Naive thymus-derived CD4-positive, alpha-beta T cell (primary cell): ENCODE measurements around the gene BANF2. TPM values are rescaled to one million over a fixed set of nuclear protein-coding genes. Genes with fewer than 3 reads are reported as not detected.
"Not testable (repeated sequence)": the region's sequence is repeated elsewhere in the genome, so short reads cannot be mapped to it uniquely, and the experiment has no call there.

Experiments used
- ATAC-seq: fragments of 150-1000 bp; cut with Tn5 transposase; 2 replicates; pipeline ENCODE4 v1.10.0; 2021; ENCODE audit warnings: mild to moderate bottlenecking, moderate library complexity
- CTCF ChIA-PET: fragments of 350-600 bp; sonication (Branson Sonifier 250); formaldehyde crosslinking; loops from one replicate; lab custom pipeline; 2021; ENCODE audit warnings: antibody characterized with exemption; lab: Charles Lee
- POLR2A ChIA-PET: fragments of 350-600 bp; sonication (Branson Sonifier 250); formaldehyde crosslinking; loops from one replicate; lab custom pipeline; 2021; ENCODE audit warnings: antibody characterized with exemption, inconsistent platforms; lab: Charles Lee
- DNase-seq, 9 donors: peaks; one replicate each; pipeline versions ENCODE4 v3.0.0 to v3.0.0-alpha.2; 2020 to 2022; ENCODE audit warnings: mixed read lengths in 1 of 9
- H3K27ac ChIP-seq: one replicate; pipeline ENCODE4 v1.7.0; 2013; ENCODE audit warnings: mild to moderate bottlenecking, low read depth, low read length, moderate library complexity
- H3K27me3 ChIP-seq, 2 donors: one replicate each; pipeline ENCODE4 v1.7.0; 2013; ENCODE audit warnings: low read length in 2 of 2, mild to moderate bottlenecking in 2 of 2, moderate library complexity in 2 of 2; ENCODE audit not compliant: control insufficient read depth in 2 of 2, insufficient read depth in 2 of 2
- H3K36me3 ChIP-seq, 3 experiments: 1 replicate in 2 of 3; 2 replicates in 1 of 3; pipeline ENCODE4 v1.7.0; 2013; ENCODE audit warnings: low read length in 3 of 3, mild to moderate bottlenecking in 3 of 3, moderate library complexity in 1 of 3; ENCODE audit not compliant: insufficient read depth in 3 of 3, control insufficient read depth in 2 of 3
- H3K4me1 ChIP-seq, 2 donors: one replicate each; pipeline ENCODE4 v1.7.0; 2013; ENCODE audit warnings: low read length in 2 of 2, mild to moderate bottlenecking in 2 of 2, moderate library complexity in 1 of 2; ENCODE audit not compliant: control insufficient read depth in 2 of 2, insufficient read depth in 2 of 2
- H3K4me3 ChIP-seq: 2 replicates; pipeline ENCODE4 v1.7.0; 2013; ENCODE audit warnings: mild to moderate bottlenecking, low read length
- H3K9me3 ChIP-seq, 3 experiments: 1 replicate in 2 of 3; 2 replicates in 1 of 3; pipeline ENCODE4 v1.7.0; 2013; ENCODE audit warnings: low read length in 3 of 3; ENCODE audit not compliant: control insufficient read depth in 2 of 3
- H3K27ac Mint-ChIP-seq, 9 donors: one replicate each; pipeline ENCODE4 v1.8.0; 2020 to 2022; ENCODE audit warnings: mixed read lengths in 9 of 9, mild to moderate bottlenecking in 8 of 9, moderate library complexity in 5 of 9, inconsistent platforms in 2 of 9
- H3K27me3 Mint-ChIP-seq, 5 donors: one replicate each; pipeline ENCODE4 v1.8.0; 2021 to 2022; ENCODE audit warnings: mixed read lengths in 5 of 5, mild to moderate bottlenecking in 1 of 5
- H3K36me3 Mint-ChIP-seq, 5 donors: one replicate each; pipeline ENCODE4 v1.8.0; 2020 to 2022; ENCODE audit warnings: mixed read lengths in 5 of 5, mild to moderate bottlenecking in 3 of 5, inconsistent platforms in 1 of 5
- H3K4me1 Mint-ChIP-seq, 7 donors: one replicate each; pipeline ENCODE4 v1.8.0; 2020 to 2022; ENCODE audit warnings: mixed read lengths in 7 of 7, mild to moderate bottlenecking in 3 of 7, inconsistent platforms in 1 of 7
- H3K4me3 Mint-ChIP-seq, 10 donors: one replicate each; pipeline ENCODE4 v1.8.0; 2020 to 2022; ENCODE audit warnings: mild to moderate bottlenecking in 10 of 10, mixed read lengths in 10 of 10, moderate library complexity in 6 of 10, inconsistent platforms in 2 of 10
- H3K9me3 Mint-ChIP-seq, 11 donors: one replicate each; pipeline ENCODE4 v1.8.0; 2020 to 2022; ENCODE audit warnings: mixed read lengths in 11 of 11, mild to moderate bottlenecking in 4 of 11, inconsistent platforms in 1 of 11, moderate library complexity in 1 of 11
- intact Hi-C, 2 donors: fragments of 100-400 bp; cut with micrococcal nuclease; formaldehyde crosslinking; loops; one replicate each; pipeline ENCODE4 v1.15.1; 2023
- polyA plus RNA-seq, 2 donors: library from polyadenylated mRNA; unstranded; fragments of 300-500 nt; fragmentation: Illumina TruSeq; gene quantifications; one replicate each; pipeline ENCODE4 v1.2.3, GENCODE V29; 2021
- total RNA-seq, 6 experiments: library from RNA in 5 of 6; stranded (reverse) in 5 of 6; gene quantifications; 1 replicate in 5 of 6; 2 replicates in 1 of 6; pipeline ENCODE4 v1.2.3 and lab custom pipeline; 2021 to 2026

BANF2 gene
- total and polyA plus RNA-seq, 7 experiments from 2014 or later = not detected

GRCh38 chr20:17700637-17701036 lies 871 bp downstream of the BANF2 start:
- Mint-ChIP-seq H3K9me3 (peaks cover 0 to 3% (median 0%) of the 10 kb centered on the region in 11 donors), H3K4me3 (no peak overlapping the region), H3K36me3 (no peaks in the 10 kb centered on the region), H3K4me1 (peaks cover 0 to 2% (median 0%) of the 10 kb centered on the region in 7 donors), H3K27ac (no peak overlapping the region), H3K27me3 (peaks cover 0 to 2% (median 0%) of the 10 kb centered on the region in 5 donors)
- POLR2A ChIA-PET = no interaction called here
- H3K27ac ChIP-seq = no peak overlapping the region
- no peaks in the 10 kb centered on the region for H3K4me1 ChIP-seq
- no peaks in the 10 kb centered on the region for H3K27me3 ChIP-seq
- no peak overlapping the region for H3K4me3 ChIP-seq
- intact Hi-C loops = no loop called here
- no peaks in the 10 kb centered on the region for H3K9me3 ChIP-seq
- ATAC-seq (no peak), DNase-seq (no peak)
- no peaks in the 10 kb centered on the region for H3K36me3 ChIP-seq
- CTCF ChIA-PET = interaction anchor here (0.6 kb wide), 1 partner anchor 121 kb away, joined by 3 read pairs; no protein-coding TSS in a partner anchor

- no peak overlapping the region for H3K27ac Mint-ChIP-seq
- CTCF ChIA-PET = no interaction called here
- ATAC-seq (no peak), DNase-seq (no peak)
- H3K4me1 Mint-ChIP-seq = peaks cover 0 to 2% (median 0%) of the 10 kb centered on the region in 7 donors
- Histone ChIP-seq H3K27ac (no peak overlapping the region), H3K9me3 (no peaks in the 10 kb centered on the region), H3K27me3 (no peaks in the 10 kb centered on the region), H3K36me3 (no peaks in the 10 kb centered on the region), H3K4me1 (no peaks in the 10 kb centered on the region), H3K4me3 (no peak overlapping the region)
- H3K27me3 Mint-ChIP-seq = no peaks in the 10 kb centered on the region
- POLR2A ChIA-PET = no interaction called here
- H3K9me3 Mint-ChIP-seq = no peaks in the 10 kb centered on the region
- no peaks in the 10 kb centered on the region for H3K36me3 Mint-ChIP-seq
- H3K4me3 Mint-ChIP-seq = no peak overlapping the region
- intact Hi-C loops = no loop called here
These were observed 2.1 kb downstream of the BANF2 start for GRCh38 chr20:17701826-17702225.

- no peaks in the 10 kb centered on the region for H3K9me3 ChIP-seq
- no peaks in the 10 kb centered on the region for H3K9me3 Mint-ChIP-seq
- H3K27ac Mint-ChIP-seq = no peak overlapping the region
- DNase-seq (no peak), ATAC-seq (no peak)
- H3K36me3 ChIP-seq = no peaks in the 10 kb centered on the region
- H3K4me3 Mint-ChIP-seq = no peak overlapping the region
- peaks cover 0 to 2% (median 0%) of the 10 kb centered on the region in 7 donors for H3K4me1 Mint-ChIP-seq
- CTCF ChIA-PET = no interaction called here
- H3K36me3 Mint-ChIP-seq = no peaks in the 10 kb centered on the region
- H3K4me3 ChIP-seq = no peak overlapping the region
- POLR2A ChIA-PET = no interaction called here
- intact Hi-C loops = no loop called here
- no peaks in the 10 kb centered on the region for H3K27me3 Mint-ChIP-seq
- H3K4me1 ChIP-seq = no peaks in the 10 kb centered on the region
- H3K27ac ChIP-seq = no peak overlapping the region
- H3K27me3 ChIP-seq = no peaks in the 10 kb centered on the region
These were observed 5.0 kb downstream of the BANF2 start for GRCh38 chr20:17704589-17705317.

GRCh38 chr20:17705916-17706315 lies 6.2 kb downstream of the BANF2 start:
- Histone ChIP-seq H3K27ac (no peak overlapping the region), H3K36me3 (no peaks in the 10 kb centered on the region), H3K4me3 (no peak overlapping the region), H3K27me3 (no peaks in the 10 kb centered on the region), H3K9me3 (no peaks in the 10 kb centered on the region), H3K4me1 (no peaks in the 10 kb centered on the region)
- Mint-ChIP-seq H3K4me1 (peaks cover 0 to 2% (median 0%) of the 10 kb centered on the region in 7 donors), H3K27ac (no peak overlapping the region), H3K36me3 (no peaks in the 10 kb centered on the region), H3K27me3 (no peaks in the 10 kb centered on the region), H3K4me3 (no peak overlapping the region), H3K9me3 (no peaks in the 10 kb centered on the region)
- CTCF ChIA-PET = no interaction called here
- intact Hi-C loops = no loop called here
- POLR2A ChIA-PET = no interaction called here
- ATAC-seq = no peak
- no peak for DNase-seq

GRCh38 chr20:17706632-17707031 lies 6.9 kb downstream of the BANF2 start:
- H3K27ac ChIP-seq = no peak overlapping the region
- Mint-ChIP-seq H3K9me3 (no peaks in the 10 kb centered on the region), H3K4me3 (no peak overlapping the region), H3K27ac (no peak overlapping the region), H3K4me1 (peaks cover 0 to 2% (median 0%) of the 10 kb centered on the region in 7 donors), H3K27me3 (no peaks in the 10 kb centered on the region), H3K36me3 (no peaks in the 10 kb centered on the region)
- DNase-seq (no peak), ATAC-seq (no peak)
- CTCF ChIA-PET = no interaction called here
- POLR2A ChIA-PET = no interaction called here
- no peaks in the 10 kb centered on the region for H3K4me1 ChIP-seq
- H3K36me3 ChIP-seq = no peaks in the 10 kb centered on the region
- H3K27me3 ChIP-seq = no peaks in the 10 kb centered on the region
- intact Hi-C loops = no loop called here
- H3K4me3 ChIP-seq = no peak overlapping the region
- no peaks in the 10 kb centered on the region for H3K9me3 ChIP-seq

GRCh38 chr20:17707951-17708350 lies 8.2 kb downstream of the BANF2 start:
- H3K4me1 ChIP-seq, intact Hi-C loops, ATAC-seq, H3K36me3 Mint-ChIP-seq, H3K27ac ChIP-seq, H3K9me3 ChIP-seq, DNase-seq, H3K36me3 ChIP-seq, POLR2A ChIA-PET, H3K4me3 ChIP-seq, H3K27me3 ChIP-seq, H3K4me3 Mint-ChIP-seq, H3K9me3 Mint-ChIP-seq, H3K4me1 Mint-ChIP-seq, H3K27me3 Mint-ChIP-seq: not testable (repeated sequence)
- CTCF ChIA-PET = interaction anchor here (0.7 kb wide), 1 partner anchor 204 kb away, joined by 4 read pairs; no protein-coding TSS in a partner anchor
- H3K27ac Mint-ChIP-seq = peak overlapping the region in 1 of 9 donors; percentile 45
